GM23248 (cell line): Measurements from ENCODE around the gene NSMCE1. TPM values are rescaled to one million over a fixed set of nuclear protein-coding genes. Genes with fewer than 3 reads are reported as not detected.

Experiments
- DNase-seq: peaks from one replicate; pipeline ENCODE4 v3.0.0-alpha.2; 2015
- H2AFZ ChIP-seq: fragments of 200-600 bp; sonication (generic); 2 replicates; pipeline ENCODE4 v1.6.1; 2016; ENCODE audit warnings: antibody characterized with exemption
- H3F3A ChIP-seq: fragments of 200-600 bp; sonication (generic); 2 replicates; pipeline ENCODE4 v1.6.1; 2016; ENCODE audit warnings: mild to moderate bottlenecking, antibody characterized with exemption, mixed run types; ENCODE audit not compliant: insufficient read depth
- H3K27ac ChIP-seq: fragments of 200-600 bp; sonication (generic); 2 replicates; pipeline ENCODE4 v1.5.1; 2016; ENCODE audit warnings: mild to moderate bottlenecking
- H3K27me3 ChIP-seq: fragments of 200-600 bp; sonication (generic); replicated peaks from 2 replicates; pipeline ENCODE4 v1.6.1; 2016; ENCODE audit warnings: mild to moderate bottlenecking; ENCODE audit not compliant: insufficient read depth
- H3K36me3 ChIP-seq: fragments of 200-600 bp; sonication (generic); 2 replicates; pipeline ENCODE4 v1.6.1; 2016; ENCODE audit warnings: low read depth, mild to moderate bottlenecking
- H3K4me1 ChIP-seq: fragments of 200-600 bp; sonication (generic); 2 replicates; pipeline ENCODE4 v1.6.1; 2016; ENCODE audit warnings: mild to moderate bottlenecking; ENCODE audit not compliant: insufficient read depth
- H3K4me2 ChIP-seq: fragments of 200-600 bp; sonication (generic); one replicate; pipeline ENCODE4 v1.6.1; 2016; ENCODE audit warnings: mild to moderate bottlenecking; ENCODE audit not compliant: unreplicated experiment
- H3K4me3 ChIP-seq: fragments of 200-600 bp; sonication (generic); 2 replicates; pipeline ENCODE4 v1.5.1; 2016; ENCODE audit warnings: mild to moderate bottlenecking
- H3K79me2 ChIP-seq: fragments of 200-600 bp; sonication (generic); 2 replicates; pipeline ENCODE4 v1.6.1; 2016; ENCODE audit warnings: mild to moderate bottlenecking; ENCODE audit not compliant: insufficient read depth
- H3K9ac ChIP-seq: fragments of 200-600 bp; sonication (generic); 2 replicates; pipeline ENCODE4 v1.6.1; 2016; ENCODE audit warnings: mild to moderate bottlenecking
- H3K9me2 ChIP-seq: fragments of 200-600 bp; sonication (generic); 2 replicates; pipeline ENCODE4 v1.6.1; 2016; ENCODE audit warnings: mixed run types, mild to moderate bottlenecking, moderate library complexity; ENCODE audit not compliant: insufficient read depth
- H3K9me3 ChIP-seq: fragments of 200-600 bp; sonication (generic); one replicate; pipeline ENCODE4 v1.6.1; 2017; ENCODE audit warnings: low read depth
- H4K20me1 ChIP-seq: fragments of 200-600 bp; sonication (generic); 2 replicates; pipeline ENCODE4 v1.6.0; 2016; ENCODE audit not compliant: insufficient read depth
- EZH2 ChIP-seq: fragments of 200-600 bp; sonication (generic); IDR thresholded peaks from 2 replicates; pipeline ENCODE4 v1.6.1; 2018; ENCODE audit warnings: antibody characterized with exemption, mild to moderate bottlenecking; ENCODE audit not compliant: insufficient read depth, poor library complexity, severe bottlenecking
- EZH2phosphoT487 ChIP-seq: fragments of 200-600 bp; sonication (generic); IDR thresholded peaks from 2 replicates; pipeline ENCODE4 v1.6.1; 2018; ENCODE audit warnings: antibody characterized with exemption, moderate library complexity, mild to moderate bottlenecking, low read depth; ENCODE audit not compliant: insufficient read depth
- WGBS, 2 experiments: methylation state at CpG; one replicate each; pipeline ENCODE4 v1.1.6; 2015 to 2017; ENCODE audit warnings: low lambda C conversion rate in 2 of 2, low coverage in 1 of 2; ENCODE audit errors: missing lambda C conversion rate in 2 of 2; 5-methylcytosine and 5-hydroxymethylcytosine counted together
- in situ Hi-C: fragments of 300-500 bp; cut with MboI; formaldehyde crosslinking; loops from 2 replicates; pipeline ENCODE4 v1.15.0; 2020
- polyA plus RNA-seq: library from polyadenylated mRNA; unstranded; fragments of >200 nt; fragmentation: Nextera tagmentation; extraction: Ambion mirVana; gene quantifications from 2 replicates; pipeline ENCODE4 v1.2.1, GENCODE V29; 2016
- total RNA-seq: library from RNA; depleted of rRNA; stranded (reverse); fragments of >200 nt; shearing (Covaris generic); gene quantifications from 2 replicates; pipeline ENCODE4 v1.2.3, GENCODE V29; 2014

The NSMCE1 gene
- total and polyA plus RNA-seq, 2 experiments from 2014 or later: 69.3 to 107 TPM

- DNase-seq: no peak
- no peak for TF ChIP-seq EZH2
- no peak for TF ChIP-seq EZH2phosphoT487
- Histone ChIP-seq H3K79me2 (no peaks in the 10 kb centered on the region), H3K9me2 (no peaks in the 10 kb centered on the region), H4K20me1 (no peaks in the 10 kb centered on the region), H3F3A (peaks cover 32% of the 10 kb centered on the region), H3K27ac (peak overlapping the region; percentile 86), H3K9me3 (no peaks in the 10 kb centered on the region), H3K4me3 (no peak overlapping the region), H3K27me3 (no peaks in the 10 kb centered on the region), H3K9ac (peak overlapping the region; percentile 64), H3K4me1 (peaks cover 24% of the 10 kb centered on the region), H3K36me3 (peaks cover 3% of the 10 kb centered on the region; the same call in 1 of the 2 replicates), H2AFZ (peak overlapping the region; percentile 43), H3K4me2 (peak overlapping the region; percentile 61)
- 83 to 100% methylated on average over 7 to 8 of the region's 8 CpGs for WGBS, 2 experiments
- in situ Hi-C loops: loop anchor here (10.0 kb wide), 1 partner anchor 219 kb away; no protein-coding TSS in a partner anchor
Observed at GRCh38 chr16:27235938-27236245, 32.7 kb downstream of the NSMCE1 start.

DNA sequence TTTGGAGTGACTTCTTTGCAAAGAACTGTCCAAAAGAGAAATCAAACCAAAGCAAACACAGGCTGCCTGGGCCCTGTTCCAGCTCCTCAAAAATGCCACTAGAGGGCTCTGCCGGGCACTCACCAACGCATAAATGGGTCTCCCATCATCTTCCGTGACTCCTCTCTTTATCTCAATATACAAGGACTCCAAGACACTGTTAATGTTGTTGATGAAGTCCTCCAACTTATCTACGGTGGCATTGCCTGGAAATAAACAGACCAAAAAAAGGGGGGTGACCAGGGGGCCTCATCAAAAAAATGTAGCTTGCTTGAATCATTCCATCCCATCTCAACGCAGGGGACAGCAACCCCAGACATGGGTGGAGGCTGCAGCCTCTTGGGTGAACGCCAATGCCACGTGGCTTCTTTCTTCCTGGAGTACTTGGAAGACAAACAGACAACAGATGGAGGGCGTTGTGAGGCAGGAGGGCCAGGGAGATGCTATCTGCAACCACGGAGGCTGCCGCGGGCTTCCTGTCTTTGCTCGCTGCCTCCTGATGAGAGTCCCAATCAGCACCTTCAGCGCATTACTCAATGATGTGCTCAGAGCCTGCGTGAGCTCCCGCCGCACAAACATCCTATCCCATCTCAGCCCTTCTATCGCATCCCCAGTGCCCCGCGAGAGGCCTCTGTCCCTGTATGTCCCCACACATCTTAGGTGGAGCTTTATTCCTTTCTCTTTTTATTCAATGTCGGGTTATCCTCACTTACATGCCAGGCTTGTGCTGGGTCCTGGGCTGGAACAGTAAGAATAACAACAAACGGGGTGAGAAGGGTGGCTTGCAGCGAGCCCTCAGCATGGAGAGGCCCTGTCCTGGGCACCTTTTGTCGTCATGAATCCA lies 33.3 kb downstream of the NSMCE1 start:
- peak overlapping the region; percentile 64 for H3K9ac ChIP-seq
- no peaks in the 10 kb centered on the region for H3K79me2 ChIP-seq
- H3F3A ChIP-seq: peaks cover 27% of the 10 kb centered on the region
- H3K4me3 ChIP-seq: peak overlapping the region; percentile 24
- peaks cover 24% of the 10 kb centered on the region for H3K4me1 ChIP-seq
- TF ChIP-seq EZH2phosphoT487: peak; percentile 80; the same call in 1 of the 2 replicates
- TF ChIP-seq EZH2: no peak
- peaks cover 3% of the 10 kb centered on the region; the same call in 1 of the 2 replicates for H3K36me3 ChIP-seq
- H3K9me2 ChIP-seq: no peaks in the 10 kb centered on the region
- H3K27me3 ChIP-seq: no peaks in the 10 kb centered on the region
- peak overlapping the region; percentile 61 for H3K4me2 ChIP-seq
- H3K27ac ChIP-seq: peak overlapping the region; percentile 86
- WGBS, 2 experiments: 11% methylated on average over 23 of the region's 23 CpGs
- H2AFZ ChIP-seq: peak overlapping the region; percentile 43
- DNase-seq: peak; percentile 92
- H3K9me3 ChIP-seq: no peaks in the 10 kb centered on the region
- in situ Hi-C loops: loop anchor here (10.0 kb wide), 1 partner anchor 220 kb away; no protein-coding TSS in a partner anchor
- no peaks in the 10 kb centered on the region for H4K20me1 ChIP-seq

DNA sequence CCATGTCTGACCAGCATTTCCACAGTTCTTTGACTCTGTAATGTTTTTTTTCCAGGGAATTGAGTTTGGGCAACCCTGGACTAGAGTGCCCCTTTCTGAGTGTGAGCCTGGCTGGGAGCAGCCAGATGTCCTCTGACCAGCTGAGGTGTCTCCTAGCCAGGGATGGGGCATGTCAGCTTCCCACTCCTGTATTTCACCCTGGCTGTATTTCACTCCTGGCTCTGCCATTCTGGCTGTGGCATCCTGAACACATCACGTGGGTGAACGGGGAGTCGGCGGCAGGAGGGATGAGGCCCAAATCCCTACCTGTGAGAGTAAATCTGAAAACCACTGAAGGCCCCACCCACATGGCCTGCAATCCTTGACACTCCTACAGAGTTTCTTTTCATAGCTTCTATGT lies 34.0 kb downstream of the NSMCE1 start:
- Histone ChIP-seq H4K20me1 (no peaks in the 10 kb centered on the region), H3F3A (peaks cover 27% of the 10 kb centered on the region), H3K9me3 (no peaks in the 10 kb centered on the region), H3K9ac (peak overlapping the region; percentile 64), H3K27ac (peak overlapping the region; percentile 86), H3K4me2 (peak overlapping the region; percentile 61), H3K4me1 (peaks cover 24% of the 10 kb centered on the region), H3K36me3 (peaks cover 3% of the 10 kb centered on the region; the same call in 1 of the 2 replicates), H2AFZ (peak overlapping the region; percentile 43; the same call in 1 of the 2 replicates), H3K9me2 (no peaks in the 10 kb centered on the region), H3K79me2 (no peaks in the 10 kb centered on the region), H3K27me3 (no peaks in the 10 kb centered on the region), H3K4me3 (no peak overlapping the region)
- in situ Hi-C loops: loop anchor here (10.0 kb wide), 1 partner anchor 220 kb away; no protein-coding TSS in a partner anchor
- TF ChIP-seq EZH2phosphoT487: no peak
- TF ChIP-seq EZH2: no peak
- no peak for DNase-seq
- WGBS, 2 experiments: 26 to 53% methylated on average over 4 of the region's 4 CpGs

DNA sequence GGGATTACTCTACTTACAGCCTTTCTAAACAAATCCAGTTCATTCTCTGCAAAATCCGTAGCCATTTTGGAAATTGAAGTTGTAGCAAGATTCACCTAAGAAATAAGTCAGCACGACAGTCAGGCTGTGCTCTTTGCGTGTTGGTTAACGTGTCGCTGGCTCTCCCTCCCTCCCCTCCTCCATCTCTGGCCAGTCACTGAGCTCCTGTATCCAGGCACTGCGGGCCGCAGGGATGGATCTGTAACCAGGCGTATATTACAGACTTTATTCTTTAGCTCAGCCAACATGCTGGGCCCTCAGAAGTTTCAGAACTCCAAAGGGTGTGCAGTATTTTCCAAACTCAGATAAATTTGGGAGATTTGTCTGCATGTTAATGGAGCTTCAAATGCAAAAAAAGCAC lies 34.4 kb downstream of the NSMCE1 start:
- Histone ChIP-seq H3K36me3 (peaks cover 3% of the 10 kb centered on the region; the same call in 1 of the 2 replicates), H3K27me3 (no peaks in the 10 kb centered on the region), H4K20me1 (no peaks in the 10 kb centered on the region), H3K4me3 (no peak overlapping the region), H3K79me2 (no peaks in the 10 kb centered on the region), H3K9ac (peak overlapping the region; percentile 64), H3K9me2 (no peaks in the 10 kb centered on the region), H2AFZ (no peak overlapping the region), H3F3A (peaks cover 27% of the 10 kb centered on the region), H3K4me2 (no peak overlapping the region), H3K9me3 (no peaks in the 10 kb centered on the region), H3K27ac (no peak overlapping the region), H3K4me1 (peaks cover 24% of the 10 kb centered on the region)
- in situ Hi-C loops: loop anchor here (10.0 kb wide), 1 partner anchor 221 kb away; no protein-coding TSS in a partner anchor
- 92% methylated on average over 8 of the region's 8 CpGs for WGBS, 2 experiments
- TF ChIP-seq EZH2: no peak
- no peak for TF ChIP-seq EZH2phosphoT487
- DNase-seq: no peak
